ENCODE results near the gene FBXL15. TPM values are rescaled to one million over a fixed set of nuclear protein-coding genes. Genes with fewer than 3 reads are reported as not detected.
A peak's percentile ranks its signal among the peaks of the same experiment; 100 is the strongest.
"Not testable (repeated sequence)": the region's sequence is repeated elsewhere in the genome, so short reads cannot be mapped to it uniquely, and the experiment has no call there.

FBXL15 gene
- total RNA-seq, 1 experiment from 2014 or later: 24.6 TPM

- H3K9me3 Mint-ChIP-seq: not testable (repeated sequence)
- H3K27ac Mint-ChIP-seq: peak overlapping the region; percentile 88
Observed at GRCh38 chr10:102454662-102455487, 34.2 kb downstream of the FBXL15 start.

DNA sequence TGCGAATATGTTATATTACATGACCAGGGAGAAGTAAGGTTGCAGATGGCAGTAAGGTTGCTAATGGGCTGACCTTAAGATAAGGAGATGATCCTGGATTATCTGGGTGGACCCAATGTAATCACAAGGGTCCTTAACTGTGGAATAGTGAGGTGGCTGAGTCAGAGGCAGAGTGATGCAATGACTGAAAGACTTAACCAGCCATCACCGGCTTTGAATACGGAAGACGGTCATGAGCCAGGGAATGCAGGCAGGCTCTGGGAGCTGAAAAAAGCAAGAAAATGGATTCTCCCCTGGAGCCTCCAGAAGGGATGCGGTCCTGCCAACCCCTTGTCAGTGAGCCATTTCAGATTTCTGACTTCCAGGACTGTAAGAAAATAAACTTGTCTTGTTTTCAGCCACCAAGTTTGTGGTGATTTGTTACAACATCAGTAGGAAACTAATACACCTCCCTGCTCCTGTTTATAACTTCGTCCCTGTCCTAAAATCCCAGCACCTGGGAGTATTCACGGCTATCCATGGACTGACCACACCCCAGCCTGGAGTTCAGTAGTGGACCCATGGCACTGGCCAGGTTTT lies 35.3 kb downstream of the FBXL15 start:
- Mint-ChIP-seq H3K27ac (peak overlapping the region; percentile 82; the same call in 1 of the 2 replicates), H3K27me3 (ENCODE audit: low read depth) (no peaks in the 10 kb centered on the region; the same call in 1 of the 2 replicates), H3K4me3 (no peak overlapping the region), H3K9me3 (no peaks in the 10 kb centered on the region), H3K36me3 (peaks cover 15% of the 10 kb centered on the region), H3K4me1 (peaks cover 44% of the 10 kb centered on the region)
- ATAC-seq (no peak), DNase-seq (ENCODE audit: low spot score) (no peak)
- CTCF ChIA-PET: interaction anchor here (0.6 to 1.0 kb wide), 3 partner anchors 15 to 72 kb away, joined by 3 read pairs; partner anchors contain the start of gene PSD
- POLR2A ChIA-PET: interaction anchor here (1.0 kb wide), 1 partner anchor 24 kb away, joined by 3 read pairs; the partner anchor contains the start of gene CUEDC2
- no peak for TF ChIP-seq PREB (CRISPR knock-in tag; IDR thresholded peaks at IDR 0.05; ENCODE audit: borderline replicate concordance)
- no peak for TF ChIP-seq CREB1 (CRISPR knock-in tag; IDR thresholded peaks at IDR 0.05)
- no peak for TF ChIP-seq ZNF121 (CRISPR knock-in tag; IDR thresholded peaks at IDR 0.05)
- no peak for TF ChIP-seq SOX15 (CRISPR knock-in tag; IDR thresholded peaks at IDR 0.05)
- TF ChIP-seq SMAD3 (CRISPR knock-in tag; IDR thresholded peaks at IDR 0.05; ENCODE audit: borderline replicate concordance): no peak
- no peak for TF ChIP-seq TP53 (CRISPR knock-in tag; IDR thresholded peaks at IDR 0.05)
- TF ChIP-seq, protein P1, sequence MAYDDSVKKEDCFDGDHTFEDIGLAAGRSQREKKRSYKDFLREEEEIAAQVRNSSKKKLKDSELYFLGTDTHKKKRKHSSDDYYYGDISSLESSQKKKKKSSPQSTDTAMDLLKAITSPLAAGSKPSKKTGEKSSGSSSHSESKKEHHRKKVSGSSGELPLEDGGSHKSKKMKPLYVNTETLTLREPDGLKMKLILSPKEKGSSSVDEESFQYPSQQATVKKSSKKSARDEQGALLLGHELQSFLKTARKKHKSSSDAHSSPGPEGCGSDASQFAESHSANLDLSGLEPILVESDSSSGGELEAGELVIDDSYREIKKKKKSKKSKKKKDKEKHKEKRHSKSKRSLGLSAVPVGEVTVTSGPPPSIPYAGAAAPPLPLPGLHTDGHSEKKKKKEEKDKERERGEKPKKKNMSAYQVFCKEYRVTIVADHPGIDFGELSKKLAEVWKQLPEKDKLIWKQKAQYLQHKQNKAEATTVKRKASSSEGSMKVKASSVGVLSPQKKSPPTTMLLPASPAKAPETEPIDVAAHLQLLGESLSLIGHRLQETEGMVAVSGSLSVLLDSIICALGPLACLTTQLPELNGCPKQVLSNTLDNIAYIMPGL (CRISPR knock-in tag; IDR thresholded peaks at IDR 0.05): no peak
- TF ChIP-seq ARID4B (CRISPR knock-in tag; IDR thresholded peaks at IDR 0.05; ENCODE audit: borderline replicate concordance): no peak
- TF ChIP-seq USF2 (CRISPR knock-in tag; IDR thresholded peaks at IDR 0.05): no peak
- TF ChIP-seq ZBTB43 (CRISPR knock-in tag; IDR thresholded peaks at IDR 0.05): no peak
- TF ChIP-seq ZNF281 (CRISPR knock-in tag; IDR thresholded peaks at IDR 0.05): no peak
- TF ChIP-seq NR3C1 (CRISPR knock-in tag; conservative IDR thresholded peaks at IDR 0.05; ENCODE audit: low read depth): no peak
- TF ChIP-seq, protein P2, sequence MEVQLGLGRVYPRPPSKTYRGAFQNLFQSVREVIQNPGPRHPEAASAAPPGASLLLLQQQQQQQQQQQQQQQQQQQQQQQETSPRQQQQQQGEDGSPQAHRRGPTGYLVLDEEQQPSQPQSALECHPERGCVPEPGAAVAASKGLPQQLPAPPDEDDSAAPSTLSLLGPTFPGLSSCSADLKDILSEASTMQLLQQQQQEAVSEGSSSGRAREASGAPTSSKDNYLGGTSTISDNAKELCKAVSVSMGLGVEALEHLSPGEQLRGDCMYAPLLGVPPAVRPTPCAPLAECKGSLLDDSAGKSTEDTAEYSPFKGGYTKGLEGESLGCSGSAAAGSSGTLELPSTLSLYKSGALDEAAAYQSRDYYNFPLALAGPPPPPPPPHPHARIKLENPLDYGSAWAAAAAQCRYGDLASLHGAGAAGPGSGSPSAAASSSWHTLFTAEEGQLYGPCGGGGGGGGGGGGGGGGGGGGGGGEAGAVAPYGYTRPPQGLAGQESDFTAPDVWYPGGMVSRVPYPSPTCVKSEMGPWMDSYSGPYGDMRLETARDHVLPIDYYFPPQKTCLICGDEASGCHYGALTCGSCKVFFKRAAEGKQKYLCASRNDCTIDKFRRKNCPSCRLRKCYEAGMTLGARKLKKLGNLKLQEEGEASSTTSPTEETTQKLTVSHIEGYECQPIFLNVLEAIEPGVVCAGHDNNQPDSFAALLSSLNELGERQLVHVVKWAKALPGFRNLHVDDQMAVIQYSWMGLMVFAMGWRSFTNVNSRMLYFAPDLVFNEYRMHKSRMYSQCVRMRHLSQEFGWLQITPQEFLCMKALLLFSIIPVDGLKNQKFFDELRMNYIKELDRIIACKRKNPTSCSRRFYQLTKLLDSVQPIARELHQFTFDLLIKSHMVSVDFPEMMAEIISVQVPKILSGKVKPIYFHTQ (CRISPR knock-in tag; IDR thresholded peaks at IDR 0.05): no peak

More at GRCh38 chr10:102454662-102455487, 34.2 kb downstream of the FBXL15 start:
- POLR2A ChIA-PET; H3K4me3 Mint-ChIP-seq; H3K27me3 Mint-ChIP-seq (ENCODE audit: low read depth); ATAC-seq; DNase-seq (ENCODE audit: low spot score); CTCF ChIA-PET: not testable (repeated sequence)
- peaks cover 15% of the 10 kb centered on the region for H3K36me3 Mint-ChIP-seq
- 0 out of 2 replicates have a peak, but pooled peaks have one; percentile 29 for TF ChIP-seq MAX (CRISPR knock-in tag; IDR thresholded peaks at IDR 0.05)
- peaks cover 40% of the 10 kb centered on the region for H3K4me1 Mint-ChIP-seq

Measured in WTC11 (cell line).